ENCODE data around the gene ABCF3. TPM values are rescaled to one million over a fixed set of nuclear protein-coding genes. Genes with fewer than 3 reads are reported as not detected.
A peak's percentile ranks its signal among the peaks of the same experiment; 100 is the strongest.

The ABCF3 gene
- total and polyA plus RNA-seq, 2 donors = 25.0 to 60.6 TPM

DNA sequence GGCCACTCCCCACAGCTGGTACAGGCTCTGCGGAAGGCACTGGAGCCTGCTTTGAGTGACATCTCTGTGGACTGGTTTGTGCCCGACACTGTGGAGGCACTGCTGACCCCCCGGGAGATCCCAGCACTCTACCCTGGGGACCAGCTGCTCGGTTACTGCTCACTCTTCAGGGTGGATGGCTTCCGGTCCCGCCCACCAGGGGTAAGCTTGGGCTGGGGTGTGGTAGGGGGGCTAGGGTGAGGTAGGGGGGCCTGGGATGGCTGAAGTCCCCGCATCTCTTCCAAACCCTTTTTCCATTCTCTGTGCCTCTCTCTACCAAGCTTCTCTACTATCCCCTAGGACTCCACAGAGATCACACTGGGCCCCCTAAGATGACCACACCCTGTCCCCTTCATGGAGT is 51.2 kb downstream of the ABCF3 start:
- Histone ChIP-seq H3K4me1 (ENCODE audit: control insufficient read depth in 2 of 2, insufficient read depth in 2 of 2, low read length in 2 of 2) (no peaks in the 10 kb centered on the region), H3K27me3 (ENCODE audit: control insufficient read depth in 2 of 2, insufficient read depth in 1 of 2, low read length in 1 of 2) (peaks cover 12 to 39% of the 10 kb centered on the region in 2 donors), H3K9me3 (ENCODE audit: control insufficient read depth in 2 of 2, insufficient read depth in 1 of 2, low read length in 1 of 2) (no peaks in the 10 kb centered on the region), H3K36me3 (ENCODE audit: control insufficient read depth in 2 of 2, insufficient read depth in 2 of 2, low read length in 1 of 2) (peaks cover 1 to 8% of the 10 kb centered on the region in 2 donors), H3K4me3 (ENCODE audit: low read length in 2 of 2) (no peak overlapping the region), H3K27ac (ENCODE audit: low read depth in 1 of 2, low read length in 1 of 2) (no peak overlapping the region)
- 96% methylated on average over 7 of the region's 7 CpGs for WGBS
- DNase-seq (ENCODE audit: low read depth in 6 of 9, low spot score in 9 of 9) = no peak

DNA sequence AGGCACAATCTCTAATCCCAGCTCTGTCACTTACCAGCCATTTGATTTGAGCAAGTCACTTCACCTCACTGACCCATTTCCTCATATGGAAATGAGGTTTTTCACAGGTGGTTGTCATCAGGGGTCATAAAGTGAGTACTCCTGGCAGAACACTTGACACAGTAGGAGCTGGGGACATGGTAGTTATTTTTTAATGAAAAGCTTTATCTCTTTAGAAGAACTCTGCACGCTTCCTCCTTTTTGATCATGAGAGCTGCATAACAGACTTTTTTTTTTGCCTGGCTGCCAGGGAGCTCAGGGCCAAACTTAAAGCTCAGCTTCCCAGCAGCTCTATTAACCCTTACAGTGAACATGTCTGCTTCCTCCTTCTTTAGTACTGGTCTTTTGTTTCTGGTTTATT is 51.8 kb downstream of the ABCF3 start:
- no peak for DNase-seq (ENCODE audit: low read depth in 6 of 9, low spot score in 9 of 9)
- Histone ChIP-seq H3K27ac (ENCODE audit: low read depth in 1 of 2, low read length in 1 of 2) (no peak overlapping the region), H3K4me3 (ENCODE audit: low read length in 2 of 2) (no peak overlapping the region), H3K4me1 (ENCODE audit: control insufficient read depth in 2 of 2, insufficient read depth in 2 of 2, low read length in 2 of 2) (no peaks in the 10 kb centered on the region), H3K9me3 (ENCODE audit: control insufficient read depth in 2 of 2, insufficient read depth in 1 of 2, low read length in 1 of 2) (no peaks in the 10 kb centered on the region), H3K27me3 (ENCODE audit: control insufficient read depth in 2 of 2, insufficient read depth in 1 of 2, low read length in 1 of 2) (peaks cover 7 to 33% of the 10 kb centered on the region in 2 donors), H3K36me3 (ENCODE audit: control insufficient read depth in 2 of 2, insufficient read depth in 2 of 2, low read length in 1 of 2) (peaks cover 7 to 14% of the 10 kb centered on the region in 2 donors)
- 22% methylated on average over 1 of the region's 1 CpG for WGBS

DNA sequence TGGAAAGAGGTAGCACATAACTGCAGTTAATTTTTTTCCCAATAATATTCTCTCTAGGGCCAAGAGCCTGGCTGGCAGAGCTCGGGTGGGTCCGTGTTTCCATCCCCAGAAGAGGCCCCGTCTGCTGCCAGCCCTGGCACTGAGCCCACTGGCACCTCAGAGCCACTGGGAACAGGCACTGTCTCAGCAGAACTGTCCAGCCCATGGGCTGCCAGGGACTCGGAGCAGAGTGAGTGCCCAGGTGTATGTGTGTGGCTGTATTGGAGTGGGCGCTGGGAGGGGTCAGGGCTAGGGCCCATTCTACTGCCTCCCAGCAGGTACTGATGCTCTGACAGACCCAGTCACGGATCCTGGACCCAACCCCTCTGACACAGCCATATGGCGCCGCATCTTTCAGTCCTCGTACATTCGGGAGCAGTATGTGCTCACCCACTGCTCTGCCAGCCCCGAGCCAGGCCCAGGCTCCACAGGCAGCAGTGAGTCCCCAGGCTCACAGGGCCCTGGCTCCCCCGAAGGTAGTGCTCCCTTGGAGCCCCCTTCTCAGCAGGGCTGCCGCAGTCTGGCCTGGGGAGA is 52.3 kb downstream of the ABCF3 start:
- Histone ChIP-seq H3K4me1 (ENCODE audit: control insufficient read depth in 2 of 2, insufficient read depth in 2 of 2, low read length in 2 of 2) (no peaks in the 10 kb centered on the region), H3K36me3 (ENCODE audit: control insufficient read depth in 2 of 2, insufficient read depth in 2 of 2, low read length in 1 of 2) (peaks cover 13 to 18% of the 10 kb centered on the region in 2 donors), H3K27ac (ENCODE audit: low read depth in 1 of 2, low read length in 1 of 2) (no peak overlapping the region), H3K9me3 (ENCODE audit: control insufficient read depth in 2 of 2, insufficient read depth in 1 of 2, low read length in 1 of 2) (no peaks in the 10 kb centered on the region), H3K27me3 (ENCODE audit: control insufficient read depth in 2 of 2, insufficient read depth in 1 of 2, low read length in 1 of 2) (peaks cover 1 to 28% of the 10 kb centered on the region in 2 donors), H3K4me3 (ENCODE audit: low read length in 2 of 2) (no peak overlapping the region)
- no peak for DNase-seq (ENCODE audit: low read depth in 6 of 9, low spot score in 9 of 9)
- 92% methylated on average over 13 of the region's 13 CpGs for WGBS

DNA sequence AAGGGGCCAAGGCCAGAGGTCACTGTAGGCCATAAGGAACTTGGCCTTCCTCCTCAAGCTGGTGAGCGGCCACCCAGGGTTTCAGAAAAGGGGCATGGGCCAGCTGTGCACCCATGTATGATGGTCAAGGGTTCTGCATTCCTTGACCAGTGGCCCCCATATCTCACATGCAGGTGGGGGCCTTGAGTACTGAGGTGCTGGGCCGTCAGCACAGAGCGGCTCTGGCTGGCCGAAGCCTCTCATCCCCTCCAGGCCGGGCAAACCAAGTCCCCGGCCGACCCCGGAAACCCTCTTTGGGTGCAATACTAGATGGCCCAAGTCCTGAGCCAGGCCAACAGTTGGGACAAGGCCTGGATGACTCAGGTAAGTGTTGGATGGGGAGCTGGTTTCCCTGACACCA is 53.2 kb downstream of the ABCF3 start:
- no peak for DNase-seq (ENCODE audit: low read depth in 6 of 9, low spot score in 9 of 9)
- Histone ChIP-seq H3K4me3 (ENCODE audit: low read length in 2 of 2) (no peak overlapping the region), H3K4me1 (ENCODE audit: control insufficient read depth in 2 of 2, insufficient read depth in 2 of 2, low read length in 2 of 2) (no peaks in the 10 kb centered on the region), H3K27ac (ENCODE audit: low read depth in 1 of 2, low read length in 1 of 2) (no peak overlapping the region), H3K27me3 (ENCODE audit: control insufficient read depth in 2 of 2, insufficient read depth in 1 of 2, low read length in 1 of 2) (peaks cover 0 to 19% of the 10 kb centered on the region in 2 donors), H3K36me3 (ENCODE audit: control insufficient read depth in 2 of 2, insufficient read depth in 2 of 2, low read length in 1 of 2) (peaks cover 21 to 26% of the 10 kb centered on the region in 2 donors), H3K9me3 (ENCODE audit: control insufficient read depth in 2 of 2, insufficient read depth in 1 of 2, low read length in 1 of 2) (no peaks in the 10 kb centered on the region)
- WGBS = 94% methylated on average over 8 of the region's 8 CpGs

DNA sequence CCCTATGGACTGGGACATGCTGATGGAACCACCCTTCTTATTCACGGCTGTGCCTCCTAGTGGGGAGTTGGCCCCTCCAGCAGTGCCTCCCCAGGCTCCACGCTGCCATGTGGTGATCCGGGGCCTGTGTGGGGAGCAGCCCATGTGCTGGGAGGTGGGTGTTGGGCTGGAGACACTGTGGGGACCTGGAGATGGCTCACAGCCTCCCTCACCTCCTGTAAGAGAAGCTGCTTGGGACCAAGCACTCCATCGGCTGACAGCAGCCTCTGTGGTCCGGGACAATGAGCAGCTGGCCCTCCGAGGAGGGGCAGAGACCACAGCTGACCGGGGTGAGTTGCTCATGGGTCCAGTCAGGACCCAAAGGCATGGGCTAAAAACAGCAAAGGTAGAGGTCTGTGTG is 53.7 kb downstream of the ABCF3 start:
- H3K27ac ChIP-seq (ENCODE audit: low read depth in 1 of 2, low read length in 1 of 2) = no peak overlapping the region
- no peak overlapping the region for H3K4me3 ChIP-seq (ENCODE audit: low read length in 2 of 2)
- H3K36me3 ChIP-seq (ENCODE audit: control insufficient read depth in 2 of 2, insufficient read depth in 2 of 2, low read length in 1 of 2) = peaks cover 26 to 29% of the 10 kb centered on the region in 2 donors
- DNase-seq (ENCODE audit: low read depth in 6 of 9, low spot score in 9 of 9) = no peak
- no peaks in the 10 kb centered on the region for H3K4me1 ChIP-seq (ENCODE audit: control insufficient read depth in 2 of 2, insufficient read depth in 2 of 2, low read length in 2 of 2)
- peaks cover 0 to 14% of the 10 kb centered on the region in 2 donors for H3K27me3 ChIP-seq (ENCODE audit: control insufficient read depth in 2 of 2, insufficient read depth in 1 of 2, low read length in 1 of 2)
- WGBS = 94% methylated on average over 7 of the region's 7 CpGs
- H3K9me3 ChIP-seq (ENCODE audit: control insufficient read depth in 2 of 2, insufficient read depth in 1 of 2, low read length in 1 of 2) = no peaks in the 10 kb centered on the region

DNA sequence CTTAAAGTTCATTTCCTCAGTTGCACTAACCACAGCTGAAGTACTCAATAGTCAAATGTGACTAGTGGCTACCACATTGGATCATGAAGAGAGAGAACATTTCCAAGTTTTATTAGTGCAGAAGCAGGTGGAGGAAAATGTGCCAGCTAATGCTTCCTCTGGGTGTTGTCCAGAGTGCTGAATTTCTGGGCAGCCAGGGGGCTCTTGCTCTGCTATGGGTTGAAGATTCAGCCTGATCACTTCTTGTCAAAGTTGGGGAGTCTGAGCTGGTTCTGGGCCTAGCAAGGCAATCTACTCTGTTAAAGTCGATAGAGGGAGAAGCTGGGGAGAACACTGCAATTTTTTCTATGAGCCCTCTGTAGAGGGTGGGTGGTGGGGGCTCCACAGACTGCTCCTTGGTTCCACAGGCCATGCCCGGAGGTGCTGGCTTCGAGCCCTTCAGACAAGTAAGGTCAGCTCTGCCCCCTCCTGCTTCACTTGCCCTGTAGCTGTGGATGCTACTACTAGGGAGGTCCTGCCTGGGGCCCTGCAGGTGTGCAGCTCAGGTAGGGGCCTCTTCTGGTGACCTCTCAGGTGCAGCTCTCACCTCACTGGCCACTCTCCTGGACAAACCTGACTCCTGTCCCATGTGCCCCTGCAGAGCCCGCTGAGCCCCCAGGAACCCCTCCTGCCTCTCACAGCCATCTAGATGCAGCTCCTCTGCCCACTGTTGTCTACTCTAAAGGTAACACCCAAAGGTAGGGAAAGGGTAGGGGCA is 54.6 kb downstream of the ABCF3 start:
- peak in 1 of 9 donors; percentile 41 for DNase-seq (ENCODE audit: low read depth in 6 of 9, low spot score in 9 of 9)
- Histone ChIP-seq H3K9me3 (ENCODE audit: control insufficient read depth in 2 of 2, insufficient read depth in 1 of 2, low read length in 1 of 2) (no peaks in the 10 kb centered on the region), H3K4me1 (ENCODE audit: control insufficient read depth in 2 of 2, insufficient read depth in 2 of 2, low read length in 2 of 2) (no peaks in the 10 kb centered on the region), H3K4me3 (ENCODE audit: low read length in 2 of 2) (no peak overlapping the region), H3K27me3 (ENCODE audit: control insufficient read depth in 2 of 2, insufficient read depth in 1 of 2, low read length in 1 of 2) (peaks cover 0 to 13% of the 10 kb centered on the region in 2 donors), H3K27ac (ENCODE audit: low read depth in 1 of 2, low read length in 1 of 2) (no peak overlapping the region), H3K36me3 (ENCODE audit: control insufficient read depth in 2 of 2, insufficient read depth in 2 of 2, low read length in 1 of 2) (peaks cover 35 to 38% of the 10 kb centered on the region in 2 donors)
- 82% methylated on average over 4 of the region's 4 CpGs for WGBS

DNA sequence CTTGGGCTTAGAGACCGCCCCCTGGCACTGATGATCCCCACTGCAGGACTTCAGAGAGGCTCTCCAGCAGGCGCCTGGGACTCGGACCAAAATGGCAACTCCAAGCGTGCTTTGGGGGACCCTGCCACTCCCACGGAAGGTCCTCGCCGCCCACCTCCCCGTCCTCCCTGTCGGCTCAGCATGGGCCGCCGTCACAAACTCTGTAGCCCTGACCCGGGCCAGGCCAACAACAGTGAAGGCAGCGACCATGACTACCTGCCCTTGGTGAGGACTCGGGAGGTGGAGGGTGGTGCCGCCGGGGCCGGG is 55.1 kb downstream of the ABCF3 start:
- peaks cover 0 to 10% of the 10 kb centered on the region in 2 donors for H3K27me3 ChIP-seq (ENCODE audit: control insufficient read depth in 2 of 2, insufficient read depth in 1 of 2, low read length in 1 of 2)
- peaks cover 37 to 40% of the 10 kb centered on the region in 2 donors for H3K36me3 ChIP-seq (ENCODE audit: control insufficient read depth in 2 of 2, insufficient read depth in 2 of 2, low read length in 1 of 2)
- H3K4me1 ChIP-seq (ENCODE audit: control insufficient read depth in 2 of 2, insufficient read depth in 2 of 2, low read length in 2 of 2) = no peaks in the 10 kb centered on the region
- DNase-seq (ENCODE audit: low read depth in 6 of 9, low spot score in 9 of 9) = no peak
- H3K4me3 ChIP-seq (ENCODE audit: low read length in 2 of 2) = no peak overlapping the region
- H3K27ac ChIP-seq (ENCODE audit: low read depth in 1 of 2, low read length in 1 of 2) = no peak overlapping the region
- 71% methylated on average over 17 of the region's 17 CpGs for WGBS
- H3K9me3 ChIP-seq (ENCODE audit: control insufficient read depth in 2 of 2, insufficient read depth in 1 of 2, low read length in 1 of 2) = no peaks in the 10 kb centered on the region

DNA sequence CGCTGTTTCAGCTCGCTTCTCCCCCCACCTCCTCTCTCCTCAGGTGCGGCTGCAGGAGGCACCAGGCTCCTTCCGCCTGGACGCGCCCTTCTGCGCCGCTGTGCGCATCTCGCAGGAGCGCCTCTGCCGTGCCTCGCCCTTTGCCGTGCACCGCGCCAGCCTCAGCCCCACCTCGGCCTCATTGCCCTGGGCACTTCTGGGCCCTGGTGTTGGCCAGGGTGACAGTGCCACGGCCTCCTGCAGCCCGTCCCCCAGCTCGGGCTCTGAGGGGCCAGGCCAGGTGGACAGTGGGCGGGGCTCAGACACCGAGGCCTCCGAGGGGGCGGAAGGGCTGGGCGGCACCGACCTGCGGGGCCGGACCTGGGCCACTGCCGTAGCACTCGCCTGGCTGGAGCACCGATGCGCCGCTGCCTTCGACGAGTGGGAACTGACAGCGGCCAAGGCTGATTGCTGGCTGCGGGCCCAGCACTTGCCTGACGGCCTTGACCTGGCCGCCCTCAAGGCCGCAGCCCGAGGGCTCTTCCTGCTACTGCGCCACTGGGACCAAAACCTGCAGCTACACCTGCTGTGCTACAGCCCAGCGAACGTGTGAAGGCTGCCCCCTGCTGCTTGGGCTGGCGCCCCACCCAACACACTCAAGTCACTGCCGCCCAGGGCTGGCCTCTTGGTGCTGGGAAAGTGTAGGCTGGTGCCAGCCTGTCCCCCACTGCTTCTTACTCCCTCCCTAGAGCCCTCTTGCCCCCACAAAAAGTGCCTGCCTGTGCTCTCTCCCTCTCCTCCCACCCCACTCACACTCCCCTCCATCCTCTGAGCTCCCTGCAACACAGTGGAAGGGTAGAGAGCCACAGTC is 55.7 kb downstream of the ABCF3 start:
- H3K4me3 ChIP-seq (ENCODE audit: low read length in 2 of 2) = no peak overlapping the region
- H3K4me1 ChIP-seq (ENCODE audit: control insufficient read depth in 2 of 2, insufficient read depth in 2 of 2, low read length in 2 of 2) = no peaks in the 10 kb centered on the region
- peak in 1 of 9 donors; percentile 31 for DNase-seq (ENCODE audit: low read depth in 6 of 9, low spot score in 9 of 9)
- H3K27me3 ChIP-seq (ENCODE audit: control insufficient read depth in 2 of 2, insufficient read depth in 1 of 2, low read length in 1 of 2) = peaks cover 0 to 5% of the 10 kb centered on the region in 2 donors
- peaks cover 37 to 40% of the 10 kb centered on the region in 2 donors for H3K36me3 ChIP-seq (ENCODE audit: control insufficient read depth in 2 of 2, insufficient read depth in 2 of 2, low read length in 1 of 2)
- no peaks in the 10 kb centered on the region for H3K9me3 ChIP-seq (ENCODE audit: control insufficient read depth in 2 of 2, insufficient read depth in 1 of 2, low read length in 1 of 2)
- H3K27ac ChIP-seq (ENCODE audit: low read depth in 1 of 2, low read length in 1 of 2) = no peak overlapping the region
- 71% methylated on average over 46 of the region's 46 CpGs for WGBS

DNA sequence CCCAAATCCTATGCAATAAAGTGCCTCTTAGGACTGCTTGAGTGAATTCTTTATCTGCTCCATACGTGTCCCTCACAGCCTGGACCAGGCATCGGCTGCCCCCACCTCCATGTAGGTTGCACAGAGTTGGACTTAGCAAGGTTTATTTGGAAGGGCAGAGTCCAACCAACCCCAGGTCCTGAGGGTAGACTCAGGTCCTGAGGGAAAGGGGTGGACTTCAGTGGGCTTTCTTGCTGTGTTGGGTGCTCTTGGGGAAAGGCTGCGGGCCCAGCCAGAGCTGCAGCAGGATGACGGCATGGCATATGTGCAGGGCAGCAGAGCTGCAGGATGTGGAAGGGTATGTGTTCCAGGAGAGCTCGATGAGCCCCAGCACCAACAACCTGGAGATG is 56.3 kb downstream of the ABCF3 start:
- H3K27ac ChIP-seq (ENCODE audit: low read depth in 1 of 2, low read length in 1 of 2) = no peak overlapping the region
- no peaks in the 10 kb centered on the region for H3K9me3 ChIP-seq (ENCODE audit: control insufficient read depth in 2 of 2, insufficient read depth in 1 of 2, low read length in 1 of 2)
- no peak overlapping the region for H3K4me3 ChIP-seq (ENCODE audit: low read length in 2 of 2)
- H3K27me3 ChIP-seq (ENCODE audit: control insufficient read depth in 2 of 2, insufficient read depth in 1 of 2, low read length in 1 of 2) = peaks cover 0 to 5% of the 10 kb centered on the region in 2 donors
- H3K4me1 ChIP-seq (ENCODE audit: control insufficient read depth in 2 of 2, insufficient read depth in 2 of 2, low read length in 2 of 2) = no peaks in the 10 kb centered on the region
- WGBS = 96% methylated on average over 5 of the region's 5 CpGs
- DNase-seq (ENCODE audit: low read depth in 6 of 9, low spot score in 9 of 9) = no peak
- peaks cover 37 to 40% of the 10 kb centered on the region in 2 donors for H3K36me3 ChIP-seq (ENCODE audit: control insufficient read depth in 2 of 2, insufficient read depth in 2 of 2, low read length in 1 of 2)

All from thymus (tissue), 11 donors.